ENCODE data around the gene DGKB. TPM values are rescaled to one million over a fixed set of nuclear protein-coding genes. Genes with fewer than 3 reads are reported as not detected.

The DGKB gene
- total and polyA plus RNA-seq, 2 donors (not counting 1 experiment from before 2014, with no cell fraction given) = 0.31 TPM; not detected in 1

DNA sequence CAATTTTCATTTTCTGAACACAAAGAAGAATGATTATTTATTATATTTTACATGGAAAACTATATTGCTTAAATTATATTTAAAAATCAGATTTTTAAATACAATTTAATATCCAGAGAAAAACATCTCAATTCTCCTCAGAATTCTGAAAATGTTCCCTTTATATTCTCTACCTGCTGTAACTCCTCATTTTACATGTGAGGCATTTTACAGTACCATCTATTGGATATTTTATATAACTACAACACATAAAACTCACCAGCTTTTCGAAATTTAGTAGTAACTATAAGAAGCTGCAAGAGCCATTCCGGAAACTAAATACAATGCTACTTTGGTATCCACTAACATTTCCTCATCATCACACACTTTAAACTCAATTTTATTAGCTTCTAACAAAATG lies 264.6 kb downstream of the DGKB start:
- Histone ChIP-seq H3K4me3 (replicated peaks in 1 of 4; ENCODE audit: control extremely low read depth in 1 of 4, insufficient read depth in 1 of 4, low read depth in 3 of 4, low read length in 4 of 4) (no peak overlapping the region), H2AFZ (ENCODE audit: low read length) (no peak overlapping the region), H3K79me2 (ENCODE audit: control insufficient read depth, insufficient read depth, low read length) (no peaks in the 10 kb centered on the region), H3K9ac (ENCODE audit: insufficient read depth, low read length) (no peak overlapping the region), H3K36me3 (ENCODE audit: control insufficient read depth, insufficient read depth, low read length) (no peaks in the 10 kb centered on the region), H3K4me1 (ENCODE audit: control insufficient read depth, extremely low read depth, insufficient read depth, low read length) (no peaks in the 10 kb centered on the region), H3K27me3 (ENCODE audit: control insufficient read depth, insufficient read depth, low read length) (no peaks in the 10 kb centered on the region), H4K20me1 (ENCODE audit: control insufficient read depth, extremely low read depth, insufficient read depth, low read length) (no peaks in the 10 kb centered on the region), H3K4me2 (ENCODE audit: extremely low read depth, insufficient read depth, low read length) (no peak overlapping the region), H3K9me3 (ENCODE audit: control insufficient read depth, insufficient read depth, low read depth, low read length) (no peaks in the 10 kb centered on the region), H3K27ac (ENCODE audit: insufficient read depth, low read length) (no peak overlapping the region)
- TF ChIP-seq, protein P1, sequence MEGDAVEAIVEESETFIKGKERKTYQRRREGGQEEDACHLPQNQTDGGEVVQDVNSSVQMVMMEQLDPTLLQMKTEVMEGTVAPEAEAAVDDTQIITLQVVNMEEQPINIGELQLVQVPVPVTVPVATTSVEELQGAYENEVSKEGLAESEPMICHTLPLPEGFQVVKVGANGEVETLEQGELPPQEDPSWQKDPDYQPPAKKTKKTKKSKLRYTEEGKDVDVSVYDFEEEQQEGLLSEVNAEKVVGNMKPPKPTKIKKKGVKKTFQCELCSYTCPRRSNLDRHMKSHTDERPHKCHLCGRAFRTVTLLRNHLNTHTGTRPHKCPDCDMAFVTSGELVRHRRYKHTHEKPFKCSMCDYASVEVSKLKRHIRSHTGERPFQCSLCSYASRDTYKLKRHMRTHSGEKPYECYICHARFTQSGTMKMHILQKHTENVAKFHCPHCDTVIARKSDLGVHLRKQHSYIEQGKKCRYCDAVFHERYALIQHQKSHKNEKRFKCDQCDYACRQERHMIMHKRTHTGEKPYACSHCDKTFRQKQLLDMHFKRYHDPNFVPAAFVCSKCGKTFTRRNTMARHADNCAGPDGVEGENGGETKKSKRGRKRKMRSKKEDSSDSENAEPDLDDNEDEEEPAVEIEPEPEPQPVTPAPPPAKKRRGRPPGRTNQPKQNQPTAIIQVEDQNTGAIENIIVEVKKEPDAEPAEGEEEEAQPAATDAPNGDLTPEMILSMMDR (conservative IDR thresholded peaks at IDR 0.05 in 1 of 2, IDR thresholded peaks at IDR 0.05 in 1 of 2; ENCODE audit: low read depth in 1 of 2, low read length in 2 of 2) = no peak
- no peak for TF ChIP-seq EZH2 (IDR thresholded peaks at IDR 0.05; ENCODE audit: low read length, missing control alignments)
- DNase-seq (ENCODE audit: low read depth in 2 of 2) = peak in 1 of 2 donors; percentile 9

DNA sequence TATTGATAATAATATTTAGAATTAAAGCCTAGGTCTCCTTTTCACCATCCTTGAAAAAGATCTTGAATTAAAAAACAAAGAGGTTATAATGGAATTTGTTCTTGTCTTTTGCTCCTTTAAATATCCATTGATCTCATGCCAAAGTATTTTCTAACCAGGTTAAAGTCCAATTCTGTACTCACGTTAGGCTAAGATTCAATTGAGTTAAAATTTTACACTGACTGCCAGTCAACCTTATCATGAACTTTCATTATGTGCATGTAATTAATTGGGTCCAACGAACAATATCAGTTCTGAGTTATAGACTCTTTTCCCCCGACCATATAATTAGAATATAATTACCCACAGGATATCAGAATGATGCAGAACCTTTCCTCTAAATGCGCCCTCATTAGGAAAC lies 266.6 kb downstream of the DGKB start:
- Histone ChIP-seq H3K9ac (ENCODE audit: insufficient read depth, low read length) (no peak overlapping the region), H4K20me1 (ENCODE audit: control insufficient read depth, extremely low read depth, insufficient read depth, low read length) (no peaks in the 10 kb centered on the region), H3K4me2 (ENCODE audit: extremely low read depth, insufficient read depth, low read length) (no peak overlapping the region), H3K79me2 (ENCODE audit: control insufficient read depth, insufficient read depth, low read length) (no peaks in the 10 kb centered on the region), H3K9me3 (ENCODE audit: control insufficient read depth, insufficient read depth, low read depth, low read length) (no peaks in the 10 kb centered on the region), H3K27me3 (ENCODE audit: control insufficient read depth, insufficient read depth, low read length) (no peaks in the 10 kb centered on the region), H3K4me3 (replicated peaks in 1 of 4; ENCODE audit: control extremely low read depth in 1 of 4, insufficient read depth in 1 of 4, low read depth in 3 of 4, low read length in 4 of 4) (no peak overlapping the region), H3K27ac (ENCODE audit: insufficient read depth, low read length) (no peak overlapping the region), H3K4me1 (ENCODE audit: control insufficient read depth, extremely low read depth, insufficient read depth, low read length) (no peaks in the 10 kb centered on the region), H3K36me3 (ENCODE audit: control insufficient read depth, insufficient read depth, low read length) (no peaks in the 10 kb centered on the region), H2AFZ (ENCODE audit: low read length) (no peak overlapping the region)
- DNase-seq (ENCODE audit: low read depth in 2 of 2) = no peak
- TF ChIP-seq, protein P1 (conservative IDR thresholded peaks at IDR 0.05 in 1 of 2, IDR thresholded peaks at IDR 0.05 in 1 of 2; ENCODE audit: low read depth in 1 of 2, low read length in 2 of 2) = no peak
- TF ChIP-seq EZH2 (IDR thresholded peaks at IDR 0.05; ENCODE audit: low read length, missing control alignments) = no peak

DNA sequence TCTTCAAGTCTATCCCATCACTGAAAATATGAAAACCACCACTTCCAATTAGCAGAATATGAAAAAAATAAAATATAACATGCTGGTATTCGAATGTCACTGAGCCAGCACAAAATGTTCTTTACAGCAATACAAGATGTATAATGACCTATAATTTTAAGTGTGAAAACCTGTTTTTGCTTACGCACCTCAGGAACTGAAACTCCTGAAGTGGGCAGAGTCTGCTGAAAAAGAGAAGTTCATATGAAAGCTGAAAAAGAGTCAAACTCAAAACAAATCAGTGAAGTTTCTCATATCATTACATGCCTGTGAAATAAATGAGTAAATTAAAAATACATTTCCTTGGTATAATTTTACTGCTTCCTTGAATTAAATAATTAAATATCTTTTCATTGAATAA lies 272.5 kb downstream of the DGKB start:
- no peak overlapping the region for H3K27ac ChIP-seq (ENCODE audit: insufficient read depth, low read length)
- H4K20me1 ChIP-seq (ENCODE audit: control insufficient read depth, extremely low read depth, insufficient read depth, low read length) = no peaks in the 10 kb centered on the region
- no peak overlapping the region for H3K4me3 ChIP-seq (replicated peaks in 1 of 4; ENCODE audit: control extremely low read depth in 1 of 4, insufficient read depth in 1 of 4, low read depth in 3 of 4, low read length in 4 of 4)
- H3K27me3 ChIP-seq (ENCODE audit: control insufficient read depth, insufficient read depth, low read length) = no peaks in the 10 kb centered on the region
- no peak overlapping the region for H3K9ac ChIP-seq (ENCODE audit: insufficient read depth, low read length)
- DNase-seq (ENCODE audit: low read depth in 2 of 2) = no peak
- no peak overlapping the region for H3K4me2 ChIP-seq (ENCODE audit: extremely low read depth, insufficient read depth, low read length)
- H3K36me3 ChIP-seq (ENCODE audit: control insufficient read depth, insufficient read depth, low read length) = no peaks in the 10 kb centered on the region
- no peaks in the 10 kb centered on the region for H3K4me1 ChIP-seq (ENCODE audit: control insufficient read depth, extremely low read depth, insufficient read depth, low read length)
- no peaks in the 10 kb centered on the region for H3K9me3 ChIP-seq (ENCODE audit: control insufficient read depth, insufficient read depth, low read depth, low read length)
- H2AFZ ChIP-seq (ENCODE audit: low read length) = no peak overlapping the region
- TF ChIP-seq, protein P1 (conservative IDR thresholded peaks at IDR 0.05 in 1 of 2, IDR thresholded peaks at IDR 0.05 in 1 of 2; ENCODE audit: low read depth in 1 of 2, low read length in 2 of 2) = no peak
- TF ChIP-seq EZH2 (IDR thresholded peaks at IDR 0.05; ENCODE audit: low read length, missing control alignments) = no peak
- H3K79me2 ChIP-seq (ENCODE audit: control insufficient read depth, insufficient read depth, low read length) = no peaks in the 10 kb centered on the region
